Activated B cell treated with CpG ODN at 0.5 μM for 24 hours (primary cell): Measurements from ENCODE around the gene PEX11A. TPM values are rescaled to one million over a fixed set of nuclear protein-coding genes. Genes with fewer than 3 reads are reported as not detected.

Experiments used
- ATAC-seq: fragments of 200-7000 bp; cut with Tn5 transposase; one replicate; pipeline ENCODE4 v1.10.0; 2021; ENCODE audit warnings: low read depth, mild to moderate bottlenecking, moderate library complexity
- CTCF ChIA-PET: fragments of 350-600 bp; sonication (Branson Sonifier 250); formaldehyde crosslinking; loops from one replicate; lab custom pipeline; 2021; ENCODE audit warnings: antibody characterized with exemption; lab: Charles Lee
- POLR2A ChIA-PET: fragments of 350-600 bp; sonication (Branson Sonifier 250); formaldehyde crosslinking; loops from one replicate; lab custom pipeline; 2021; ENCODE audit warnings: antibody characterized with exemption; lab: Charles Lee
- DNase-seq: peaks from one replicate; pipeline ENCODE4 v3.0.0; 2022
- H3K27ac Mint-ChIP-seq: one replicate; pipeline ENCODE4 v1.8.0; 2020; ENCODE audit warnings: mixed read lengths
- H3K27me3 Mint-ChIP-seq: one replicate; pipeline ENCODE4 v1.8.0; 2021; ENCODE audit warnings: mixed read lengths
- H3K36me3 Mint-ChIP-seq: one replicate; pipeline ENCODE4 v1.8.0; 2021; ENCODE audit warnings: low read depth, mixed read lengths
- H3K4me1 Mint-ChIP-seq: one replicate; pipeline ENCODE4 v1.8.0; 2021; ENCODE audit warnings: mixed read lengths
- H3K4me3 Mint-ChIP-seq: one replicate; pipeline ENCODE4 v1.8.0; 2020; ENCODE audit warnings: mild to moderate bottlenecking, mixed read lengths
- H3K9me3 Mint-ChIP-seq: one replicate; pipeline ENCODE4 v1.8.0; 2020; ENCODE audit warnings: mixed read lengths
- intact Hi-C: fragments of 100-400 bp; cut with micrococcal nuclease; formaldehyde crosslinking; loops from one replicate; pipeline ENCODE4 v1.15.1; 2024
- total RNA-seq: library from RNA; stranded (reverse); gene quantifications from 2 replicates; pipeline ENCODE4 v1.2.3, GENCODE V29; 2022
- TF ChIP-seq, protein P1 (sequence below): fragments of 200-600 bp; IDR thresholded peaks from one replicate; pipeline ENCODE4 v1.8.0; 2022; ENCODE audit warnings: antibody characterized with exemption, mild to moderate bottlenecking

PEX11A gene
- total RNA-seq, 1 donor from 2014 or later = 0.84 TPM

DNA sequence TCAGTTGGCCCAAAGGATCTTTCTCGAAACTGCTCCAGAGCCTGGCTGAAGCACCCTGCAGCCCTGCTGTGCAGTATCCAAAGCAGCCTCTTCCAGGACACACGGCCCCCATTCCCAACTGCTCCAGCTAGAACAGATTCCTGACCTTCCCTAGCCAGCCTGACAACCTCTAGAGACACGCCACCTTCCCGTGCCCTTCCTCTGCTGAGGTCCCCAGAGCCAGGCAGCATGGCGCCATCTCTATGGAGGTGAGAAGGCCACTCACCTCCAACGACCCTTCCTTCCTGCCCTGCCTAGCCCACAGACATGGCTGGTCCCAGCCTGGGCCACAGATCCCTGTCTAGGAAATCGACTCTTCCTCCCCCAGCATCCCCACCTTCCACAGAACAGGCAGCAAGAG is 38.4 kb downstream of the PEX11A start:
- intact Hi-C loops = no loop called here
- Mint-ChIP-seq H3K4me1 (peaks cover 13% of the 10 kb centered on the region), H3K27ac (no peak overlapping the region), H3K36me3 (no peaks in the 10 kb centered on the region), H3K4me3 (no peak overlapping the region), H3K9me3 (no peaks in the 10 kb centered on the region), H3K27me3 (peaks cover 30% of the 10 kb centered on the region)
- no peak for ATAC-seq
- TF ChIP-seq, protein P1, sequence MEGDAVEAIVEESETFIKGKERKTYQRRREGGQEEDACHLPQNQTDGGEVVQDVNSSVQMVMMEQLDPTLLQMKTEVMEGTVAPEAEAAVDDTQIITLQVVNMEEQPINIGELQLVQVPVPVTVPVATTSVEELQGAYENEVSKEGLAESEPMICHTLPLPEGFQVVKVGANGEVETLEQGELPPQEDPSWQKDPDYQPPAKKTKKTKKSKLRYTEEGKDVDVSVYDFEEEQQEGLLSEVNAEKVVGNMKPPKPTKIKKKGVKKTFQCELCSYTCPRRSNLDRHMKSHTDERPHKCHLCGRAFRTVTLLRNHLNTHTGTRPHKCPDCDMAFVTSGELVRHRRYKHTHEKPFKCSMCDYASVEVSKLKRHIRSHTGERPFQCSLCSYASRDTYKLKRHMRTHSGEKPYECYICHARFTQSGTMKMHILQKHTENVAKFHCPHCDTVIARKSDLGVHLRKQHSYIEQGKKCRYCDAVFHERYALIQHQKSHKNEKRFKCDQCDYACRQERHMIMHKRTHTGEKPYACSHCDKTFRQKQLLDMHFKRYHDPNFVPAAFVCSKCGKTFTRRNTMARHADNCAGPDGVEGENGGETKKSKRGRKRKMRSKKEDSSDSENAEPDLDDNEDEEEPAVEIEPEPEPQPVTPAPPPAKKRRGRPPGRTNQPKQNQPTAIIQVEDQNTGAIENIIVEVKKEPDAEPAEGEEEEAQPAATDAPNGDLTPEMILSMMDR = no peak
- ChIA-PET CTCF (no interaction called here), POLR2A (no interaction called here)
- DNase-seq = no peak

DNA sequence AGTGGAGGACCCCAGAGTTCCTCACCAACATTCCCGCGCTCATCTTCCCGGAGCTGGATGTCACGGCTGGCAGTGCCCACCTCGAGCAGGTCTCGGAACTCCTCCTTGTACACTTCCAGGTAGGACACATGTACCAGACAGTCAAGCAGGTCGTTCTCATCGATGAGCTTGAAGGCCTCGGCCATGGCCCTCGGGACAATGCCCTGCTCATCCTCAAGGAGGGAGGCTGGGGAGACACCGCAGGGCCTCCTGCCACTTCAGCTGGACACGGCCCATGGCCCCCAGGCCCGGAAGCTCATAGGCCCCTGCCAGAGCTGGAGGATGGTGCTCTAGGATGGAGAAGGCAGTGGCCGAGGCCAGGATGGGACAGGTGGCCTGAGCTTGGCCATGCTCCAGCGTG is 40.8 kb downstream of the PEX11A start:
- DNase-seq (no peak), ATAC-seq (no peak)
- intact Hi-C loops = no loop called here
- no peak overlapping the region for H3K4me3 Mint-ChIP-seq
- CTCF ChIA-PET = no interaction called here
- H3K27ac Mint-ChIP-seq = no peak overlapping the region
- TF ChIP-seq, protein P1 = no peak
- H3K36me3 Mint-ChIP-seq = no peaks in the 10 kb centered on the region
- peaks cover 8% of the 10 kb centered on the region for H3K4me1 Mint-ChIP-seq
- H3K9me3 Mint-ChIP-seq = no peaks in the 10 kb centered on the region
- H3K27me3 Mint-ChIP-seq = peaks cover 18% of the 10 kb centered on the region
- POLR2A ChIA-PET = no interaction called here

DNA sequence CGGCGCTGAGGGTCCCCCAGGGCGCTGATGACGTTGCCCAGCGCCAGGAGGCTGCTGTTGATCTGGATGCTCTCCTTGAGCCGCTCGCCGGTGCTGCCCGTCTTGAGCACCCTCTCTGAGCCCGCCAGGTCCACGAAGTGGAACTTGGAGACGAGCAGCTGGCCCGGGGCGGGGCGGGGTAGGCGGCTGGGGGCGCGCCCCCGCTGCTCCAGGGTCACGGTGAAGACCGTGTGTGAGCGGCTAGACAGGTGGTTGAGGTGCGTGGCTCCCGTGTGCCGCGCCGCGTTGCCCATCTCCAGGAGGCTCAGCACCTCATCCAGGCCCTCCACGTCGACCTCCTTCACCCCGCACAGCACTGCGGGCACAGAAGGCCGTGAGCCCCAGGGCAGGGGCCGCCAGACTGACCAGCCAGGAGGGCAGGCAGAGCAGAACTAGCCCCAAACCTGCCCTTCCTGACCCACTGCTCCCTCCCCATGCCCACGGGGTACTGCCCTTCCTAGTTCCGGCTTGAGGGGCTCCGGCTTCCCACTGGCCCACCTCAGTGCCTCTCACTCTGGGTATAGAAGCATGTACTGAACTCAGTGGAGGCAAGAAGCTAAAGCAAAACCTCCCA is 41.4 kb downstream of the PEX11A start:
- peaks cover 2% of the 10 kb centered on the region for H3K4me1 Mint-ChIP-seq
- H3K4me3 Mint-ChIP-seq = no peak overlapping the region
- no peak overlapping the region for H3K27ac Mint-ChIP-seq
- CTCF ChIA-PET = no interaction called here
- peaks cover 12% of the 10 kb centered on the region for H3K27me3 Mint-ChIP-seq
- intact Hi-C loops = no loop called here
- no peaks in the 10 kb centered on the region for H3K9me3 Mint-ChIP-seq
- POLR2A ChIA-PET = no interaction called here
- H3K36me3 Mint-ChIP-seq = no peaks in the 10 kb centered on the region
- DNase-seq (no peak), ATAC-seq (no peak)
- TF ChIP-seq, protein P1 = no peak

DNA sequence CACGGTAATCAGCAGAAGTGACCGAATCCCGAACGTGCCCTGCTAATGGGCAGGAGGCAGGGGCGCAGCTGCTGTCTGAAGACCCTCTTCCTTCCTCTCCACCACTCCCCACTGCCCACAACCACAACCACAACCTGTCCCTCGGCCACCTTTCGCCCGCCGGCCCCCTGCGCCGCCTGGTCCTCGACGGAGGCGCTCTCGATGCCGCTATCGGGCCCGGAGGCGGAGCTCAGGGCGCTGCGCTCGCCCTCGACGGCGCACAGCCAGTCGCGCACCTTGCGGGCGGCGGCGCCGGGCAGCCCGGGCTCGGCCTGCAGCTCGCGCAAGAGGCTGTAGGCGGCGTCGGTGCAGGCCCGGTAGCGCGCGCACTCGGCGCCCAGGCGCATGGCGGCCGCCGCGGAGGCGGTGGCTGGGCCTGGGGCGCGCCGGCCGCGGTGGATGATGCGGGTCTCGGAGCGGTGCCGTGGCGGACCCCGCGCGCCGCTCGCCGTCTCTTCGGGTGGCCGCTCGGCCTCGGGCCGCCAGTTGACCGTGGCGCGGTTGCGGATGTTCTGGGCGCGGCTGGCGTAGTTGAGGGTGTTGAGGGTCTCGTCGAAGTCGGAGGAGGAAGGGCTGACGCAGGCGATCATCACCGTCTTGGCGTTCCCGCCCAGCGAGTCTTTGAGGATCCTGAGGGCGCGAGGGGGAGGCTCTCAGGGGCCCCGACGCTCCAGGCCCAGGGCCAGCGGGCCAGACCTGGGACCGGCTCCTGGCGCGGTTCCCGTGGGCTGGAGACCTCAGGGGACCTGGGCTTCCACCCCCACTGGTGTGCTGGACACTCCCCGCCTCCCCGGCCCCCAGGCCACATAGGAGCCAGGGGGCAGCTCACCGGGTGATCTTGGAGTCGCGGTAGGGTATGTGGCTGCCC is 42.2 kb downstream of the PEX11A start:
- Mint-ChIP-seq H3K9me3 (no peaks in the 10 kb centered on the region), H3K27ac (no peak overlapping the region), H3K27me3 (peaks cover 7% of the 10 kb centered on the region), H3K36me3 (no peaks in the 10 kb centered on the region), H3K4me3 (no peak overlapping the region), H3K4me1 (no peaks in the 10 kb centered on the region)
- intact Hi-C loops = no loop called here
- ATAC-seq (no peak), DNase-seq (no peak)
- ChIA-PET POLR2A (no interaction called here), CTCF (no interaction called here)
- TF ChIP-seq, protein P1 = no peak

DNA sequence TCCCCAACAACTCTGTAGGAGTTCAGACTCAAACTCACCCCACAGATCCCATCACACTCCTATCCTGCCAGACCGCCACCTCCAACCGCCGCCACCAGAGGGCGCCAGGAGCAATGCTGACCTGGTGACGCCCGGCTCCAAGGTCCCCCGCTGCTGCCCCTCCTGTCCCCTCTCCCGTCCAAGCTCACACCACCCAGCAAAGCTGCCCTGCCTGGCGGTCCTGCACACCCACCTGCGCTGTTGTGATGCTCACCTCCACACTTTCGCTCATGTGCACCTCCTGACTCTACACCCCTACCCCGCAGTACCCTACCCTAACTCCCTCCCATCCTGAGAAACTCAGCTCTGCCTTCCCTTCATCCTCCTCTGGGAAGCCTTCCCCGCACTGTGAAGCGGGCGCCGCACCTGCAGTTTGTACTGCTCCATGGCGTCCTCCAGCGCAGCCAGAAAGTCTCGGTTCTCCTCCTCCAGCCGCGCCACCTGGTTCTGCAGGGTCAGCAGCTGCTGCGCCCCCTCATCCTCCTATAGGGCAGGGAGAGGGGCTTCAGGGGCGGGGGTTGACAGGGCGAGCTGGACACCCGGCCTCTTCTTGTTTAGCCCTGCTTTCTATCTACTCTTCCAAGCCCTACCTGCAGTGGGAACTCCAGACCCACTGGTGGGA is 43.2 kb downstream of the PEX11A start:
- H3K4me1 Mint-ChIP-seq = no peaks in the 10 kb centered on the region
- POLR2A ChIA-PET = no interaction called here
- no peak overlapping the region for H3K4me3 Mint-ChIP-seq
- H3K27me3 Mint-ChIP-seq = peaks cover 3% of the 10 kb centered on the region
- H3K9me3 Mint-ChIP-seq = no peaks in the 10 kb centered on the region
- DNase-seq (peak; percentile 50), ATAC-seq (peak; percentile 57)
- CTCF ChIA-PET = no interaction called here
- no peaks in the 10 kb centered on the region for H3K36me3 Mint-ChIP-seq
- intact Hi-C loops = no loop called here
- TF ChIP-seq, protein P1 = no peak
- H3K27ac Mint-ChIP-seq = no peak overlapping the region
